WERI-Rb-1 (cell line): ENCODE results near the gene CAMSAP2.

Experiments
- DNase-seq: peaks from one replicate; pipeline ENCODE4 v3.0.0-alpha.2; 2020
- H3K27ac ChIP-seq: fragments of 250-450 bp; sonication (Bioruptor Pico); 2 replicates; pipeline ENCODE4 v1.5.1; 2020; ENCODE audit warnings: mild to moderate bottlenecking, moderate library complexity
- H3K27me3 ChIP-seq: fragments of 250-450 bp; sonication (Bioruptor Pico); 2 replicates; pipeline ENCODE4 v1.5.1; 2021; ENCODE audit warnings: mild to moderate bottlenecking, low read depth, moderate library complexity; ENCODE audit not compliant: insufficient read depth, severe bottlenecking
- H3K36me3 ChIP-seq: fragments of 250-450 bp; sonication (Bioruptor Pico); 2 replicates; pipeline ENCODE4 v1.5.1; 2020; ENCODE audit warnings: mild to moderate bottlenecking, moderate library complexity
- H3K4me3 ChIP-seq: 2 replicates; pipeline ENCODE4 v1.5.1; 2011; ENCODE audit warnings: low read depth, mild to moderate bottlenecking, control low read depth, low read length
- H3K9me3 ChIP-seq: fragments of 250-450 bp; sonication (Bioruptor Pico); 2 replicates; pipeline ENCODE4 v1.5.1; 2021; ENCODE audit warnings: mild to moderate bottlenecking, moderate library complexity; ENCODE audit not compliant: severe bottlenecking
- CTCF ChIP-seq: IDR thresholded peaks from 2 replicates; pipeline ENCODE4 v1.5.1; 2011; ENCODE audit warnings: low read depth, mild to moderate bottlenecking, control low read depth, inconsistent platforms, low read length

Gene CAMSAP2

GRCh38 chr1:200834383-200834782, 95.7 kb downstream of the CAMSAP2 start:
- Histone ChIP-seq H3K9me3 (peaks cover 6% of the 10 kb centered on the region), H3K27ac (no peak overlapping the region), H3K4me3 (no peak overlapping the region), H3K27me3 (no peaks in the 10 kb centered on the region), H3K36me3 (peaks cover 45% of the 10 kb centered on the region)
- DNase-seq = no peak
- no peak for TF ChIP-seq CTCF

- Histone ChIP-seq H3K4me3 (no peak overlapping the region), H3K27ac (no peak overlapping the region), H3K9me3 (peaks cover 6% of the 10 kb centered on the region), H3K27me3 (no peaks in the 10 kb centered on the region), H3K36me3 (peaks cover 55% of the 10 kb centered on the region)
- no peak for TF ChIP-seq CTCF
- no peak for DNase-seq
These were observed 97.5 kb downstream of the CAMSAP2 start for GRCh38 chr1:200836213-200836612.

GRCh38 chr1:200837931-200838571, 99.4 kb downstream of the CAMSAP2 start:
- H3K4me3 ChIP-seq = no peak overlapping the region
- H3K27me3 ChIP-seq = no peaks in the 10 kb centered on the region
- H3K36me3 ChIP-seq = peaks cover 67% of the 10 kb centered on the region
- TF ChIP-seq CTCF = no peak
- H3K9me3 ChIP-seq = peaks cover 6% of the 10 kb centered on the region
- no peak for DNase-seq
- no peak overlapping the region for H3K27ac ChIP-seq

GRCh38 chr1:200838676-200839445, 100.2 kb downstream of the CAMSAP2 start:
- Histone ChIP-seq H3K4me3 (no peak overlapping the region), H3K36me3 (peaks cover 68% of the 10 kb centered on the region), H3K27ac (no peak overlapping the region), H3K27me3 (no peaks in the 10 kb centered on the region), H3K9me3 (peaks cover 6% of the 10 kb centered on the region)
- TF ChIP-seq CTCF = no peak
- no peak for DNase-seq

- DNase-seq = no peak
- Histone ChIP-seq H3K36me3 (peaks cover 94% of the 10 kb centered on the region), H3K27ac (no peak overlapping the region), H3K9me3 (no peaks in the 10 kb centered on the region), H3K4me3 (no peak overlapping the region), H3K27me3 (no peaks in the 10 kb centered on the region)
- TF ChIP-seq CTCF = no peak
These were observed 106.7 kb downstream of the CAMSAP2 start for GRCh38 chr1:200845360-200845759.
